22Rv1 (cell line): ENCODE results near the gene CLIC5.

Source experiments
- H3K27ac ChIP-seq: fragments of 450-650 bp; 2 replicates; pipeline ENCODE4 v1.5.1; 2017
- CTCF ChIP-seq: fragments of 450-650 bp; IDR thresholded peaks from 2 replicates; pipeline ENCODE4 v1.5.1; 2017; ENCODE audit warnings: mild to moderate bottlenecking
- ZFX ChIP-seq: fragments of 450-650 bp; IDR thresholded peaks from 2 replicates; pipeline ENCODE4 v1.6.1; 2017; ENCODE audit warnings: antibody characterized with exemption, borderline replicate concordance

The CLIC5 gene

GRCh38 chr6:45838996-45839395 is 176.7 kb downstream of the CLIC5 start:
- TF ChIP-seq CTCF (no peak), ZFX (no peak)
- H3K27ac ChIP-seq = no peak overlapping the region

- no peak overlapping the region for H3K27ac ChIP-seq
- no peak for TF ChIP-seq CTCF
Measured at GRCh38 chr6:45838451-45838850, 177.2 kb downstream of the CLIC5 start.

GRCh38 chr6:45837541-45838200 is 178.0 kb downstream of the CLIC5 start:
- TF ChIP-seq CTCF (no peak), ZFX (no peak)
- no peak overlapping the region for H3K27ac ChIP-seq

GRCh38 chr6:45836984-45837383 is 178.7 kb downstream of the CLIC5 start:
- TF ChIP-seq ZFX (no peak), CTCF (no peak)
- H3K27ac ChIP-seq = no peak overlapping the region

- H3K27ac ChIP-seq = no peak overlapping the region
- no peak for TF ChIP-seq ZFX
- no peak for TF ChIP-seq CTCF
Measured at GRCh38 chr6:45836438-45836824, 179.2 kb downstream of the CLIC5 start.

GRCh38 chr6:45835721-45836437 is 179.8 kb downstream of the CLIC5 start:
- H3K27ac ChIP-seq = no peak overlapping the region
- TF ChIP-seq ZFX (no peak), CTCF (no peak)

- TF ChIP-seq CTCF (no peak), ZFX (no peak)
- no peak overlapping the region for H3K27ac ChIP-seq
Measured at GRCh38 chr6:45832063-45832462, 183.6 kb downstream of the CLIC5 start.
